Natural killer cell (primary cell): ENCODE measurements around the gene SEMA5A. TPM values are rescaled to one million over a fixed set of nuclear protein-coding genes. Genes with fewer than 3 reads are reported as not detected.

ENCODE experiments used
- ATAC-seq, 3 donors: fragments of 150-1000 bp in 2 of 3; fragments of 200-7000 bp in 1 of 3; cut with Tn5 transposase; 1 replicate in 1 of 3; 2 replicates in 2 of 3; pipeline ENCODE4 v1.10.0; 2021; ENCODE audit warnings: mild to moderate bottlenecking in 2 of 3, moderate library complexity in 2 of 3
- DNase-seq, 2 donors: peaks; one replicate each; pipeline versions ENCODE4 v3.0.0 to v3.0.0-alpha.2; 2013 to 2021; ENCODE audit warnings: mixed read lengths in 1 of 2
- H3K27ac ChIP-seq: one replicate; pipeline ENCODE4 v1.5.1; 2013; ENCODE audit warnings: mild to moderate bottlenecking, low read length
- H3K27me3 ChIP-seq: one replicate; pipeline ENCODE4 v1.6.1; 2013; ENCODE audit warnings: low read length; ENCODE audit not compliant: control insufficient read depth, insufficient read depth
- H3K36me3 ChIP-seq: one replicate; pipeline ENCODE4 v1.6.1; 2013; ENCODE audit warnings: low read length; ENCODE audit not compliant: control insufficient read depth, insufficient read depth
- H3K4me1 ChIP-seq: one replicate; pipeline ENCODE4 v1.6.1; 2013; ENCODE audit warnings: low read length; ENCODE audit not compliant: control insufficient read depth, insufficient read depth
- H3K4me3 ChIP-seq: one replicate; pipeline ENCODE4 v1.5.1; 2013; ENCODE audit warnings: low read length
- H3K9me3 ChIP-seq: one replicate; pipeline ENCODE4 v1.6.1; 2013; ENCODE audit warnings: low read length; ENCODE audit not compliant: control insufficient read depth, insufficient read depth
- H3K27ac Mint-ChIP-seq, 2 donors: one replicate each; pipeline ENCODE4 v1.8.0; 2022; ENCODE audit warnings: mild to moderate bottlenecking in 2 of 2, mixed read lengths in 2 of 2, moderate library complexity in 1 of 2
- H3K27me3 Mint-ChIP-seq, 2 donors: one replicate each; pipeline ENCODE4 v1.8.0; 2022; ENCODE audit warnings: low read depth in 2 of 2, mixed read lengths in 2 of 2
- H3K36me3 Mint-ChIP-seq: one replicate; pipeline ENCODE4 v1.8.0; 2022; ENCODE audit warnings: mixed read lengths
- H3K4me1 Mint-ChIP-seq, 2 donors: one replicate each; pipeline ENCODE4 v1.8.0; 2022; ENCODE audit warnings: mixed read lengths in 2 of 2
- H3K4me3 Mint-ChIP-seq: one replicate; pipeline ENCODE4 v1.8.0; 2022; ENCODE audit warnings: mild to moderate bottlenecking, moderate library complexity, mixed read lengths
- H3K9me3 Mint-ChIP-seq, 2 donors: one replicate each; pipeline ENCODE4 v1.8.0; 2022; ENCODE audit warnings: mixed read lengths in 2 of 2
- WGBS: methylation state at CpG from one replicate; pipeline ENCODE4 v1.1.7; 2013; ENCODE audit warnings: missing lambda C conversion rate; ENCODE audit not compliant: insufficient coverage; 5-methylcytosine and 5-hydroxymethylcytosine counted together
- intact Hi-C: fragments of 100-400 bp; cut with micrococcal nuclease; formaldehyde crosslinking; loops from one replicate; pipeline ENCODE4 v1.14.2; 2022
- total RNA-seq, 4 donors: library from RNA; stranded (reverse); fragments of 120-200 nt in 1 of 4; gene quantifications; one replicate each; pipeline versions ENCODE4 v1.2.3 to v1.2.4, GENCODE V29; 2013 to 2022
- TF ChIP-seq, protein P1 (sequence below): fragments of 200-600 bp; IDR thresholded peaks from one replicate; pipeline ENCODE4 v1.8.0; 2022; ENCODE audit warnings: antibody characterized with exemption

The SEMA5A gene
- total RNA-seq, 3 donors from 2014 or later (not counting 1 experiment from before 2014, with no cell fraction given): 0.15 TPM; not detected in 2

GRCh38 chr5:9524941-9525340, 20.9 kb downstream of the SEMA5A start:
- Mint-ChIP-seq H3K36me3 (no peaks in the 10 kb centered on the region), H3K4me1 (no peaks in the 10 kb centered on the region), H3K27me3 (no peaks in the 10 kb centered on the region), H3K4me3 (no peak overlapping the region), H3K27ac (no peak overlapping the region), H3K9me3 (peaks cover 0 to 3% of the 10 kb centered on the region in 2 donors)
- ATAC-seq: no peak
- intact Hi-C loops: no loop called here
- H3K4me3 ChIP-seq: no peak overlapping the region
- no peaks in the 10 kb centered on the region for H3K4me1 ChIP-seq
- H3K36me3 ChIP-seq: no peaks in the 10 kb centered on the region
- H3K27ac ChIP-seq: no peak overlapping the region
- no peak for DNase-seq
- no peaks in the 10 kb centered on the region for H3K9me3 ChIP-seq
- no peaks in the 10 kb centered on the region for H3K27me3 ChIP-seq
- WGBS: 78% methylated on average over 1 of the region's 1 CpG
- TF ChIP-seq, protein P1, sequence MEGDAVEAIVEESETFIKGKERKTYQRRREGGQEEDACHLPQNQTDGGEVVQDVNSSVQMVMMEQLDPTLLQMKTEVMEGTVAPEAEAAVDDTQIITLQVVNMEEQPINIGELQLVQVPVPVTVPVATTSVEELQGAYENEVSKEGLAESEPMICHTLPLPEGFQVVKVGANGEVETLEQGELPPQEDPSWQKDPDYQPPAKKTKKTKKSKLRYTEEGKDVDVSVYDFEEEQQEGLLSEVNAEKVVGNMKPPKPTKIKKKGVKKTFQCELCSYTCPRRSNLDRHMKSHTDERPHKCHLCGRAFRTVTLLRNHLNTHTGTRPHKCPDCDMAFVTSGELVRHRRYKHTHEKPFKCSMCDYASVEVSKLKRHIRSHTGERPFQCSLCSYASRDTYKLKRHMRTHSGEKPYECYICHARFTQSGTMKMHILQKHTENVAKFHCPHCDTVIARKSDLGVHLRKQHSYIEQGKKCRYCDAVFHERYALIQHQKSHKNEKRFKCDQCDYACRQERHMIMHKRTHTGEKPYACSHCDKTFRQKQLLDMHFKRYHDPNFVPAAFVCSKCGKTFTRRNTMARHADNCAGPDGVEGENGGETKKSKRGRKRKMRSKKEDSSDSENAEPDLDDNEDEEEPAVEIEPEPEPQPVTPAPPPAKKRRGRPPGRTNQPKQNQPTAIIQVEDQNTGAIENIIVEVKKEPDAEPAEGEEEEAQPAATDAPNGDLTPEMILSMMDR: no peak

DNA sequence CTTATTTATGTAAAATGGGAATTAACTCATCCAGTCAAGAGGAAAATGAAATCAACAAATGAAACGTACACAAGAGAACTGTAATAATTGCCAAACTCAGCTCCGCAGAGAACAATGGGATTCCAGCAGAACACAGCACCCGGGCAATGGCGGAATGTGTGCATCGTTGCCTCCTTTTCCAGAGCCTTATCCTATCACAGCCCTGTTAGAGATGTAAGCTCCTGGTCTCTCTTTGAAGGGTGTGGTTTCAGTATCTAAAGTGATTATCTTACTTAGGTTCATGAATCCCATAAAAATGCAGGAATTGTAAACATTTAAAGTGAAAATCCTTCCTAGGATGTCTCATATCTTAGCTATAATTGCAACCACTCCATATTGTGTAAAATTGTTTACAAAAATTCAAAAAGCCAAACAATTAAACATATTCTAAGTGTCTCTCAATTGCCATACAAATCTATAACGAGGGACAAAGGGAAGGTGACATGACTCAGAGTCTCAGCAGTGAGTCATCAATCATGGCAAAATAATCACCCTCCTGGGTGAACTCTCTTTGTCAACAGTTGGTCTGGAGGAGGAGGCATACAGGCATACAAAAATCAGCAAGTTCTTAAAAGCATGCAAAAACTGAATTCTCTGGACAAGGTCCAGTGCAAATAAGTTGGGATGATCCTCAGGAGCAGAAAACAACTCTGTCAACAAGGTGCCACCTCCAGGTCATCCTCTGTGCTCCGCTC, 22.6 kb downstream of the SEMA5A start:
- H3K9me3 Mint-ChIP-seq: peaks cover 2 to 5% of the 10 kb centered on the region in 2 donors
- H3K4me1 ChIP-seq: no peaks in the 10 kb centered on the region
- DNase-seq (no peak), ATAC-seq (no peak)
- H3K36me3 ChIP-seq: no peaks in the 10 kb centered on the region
- 84% methylated on average over 7 of the region's 7 CpGs for WGBS
- TF ChIP-seq, protein P1: no peak
- no peak overlapping the region for H3K4me3 ChIP-seq
- no peaks in the 10 kb centered on the region for H3K27me3 ChIP-seq
- no peaks in the 10 kb centered on the region for H3K27me3 Mint-ChIP-seq
- no peak overlapping the region for H3K27ac ChIP-seq
- H3K36me3 Mint-ChIP-seq: no peaks in the 10 kb centered on the region
- no peaks in the 10 kb centered on the region for H3K9me3 ChIP-seq
- no peaks in the 10 kb centered on the region for H3K4me1 Mint-ChIP-seq
- intact Hi-C loops: no loop called here
- H3K27ac Mint-ChIP-seq: no peak overlapping the region
- H3K4me3 Mint-ChIP-seq: no peak overlapping the region

DNA sequence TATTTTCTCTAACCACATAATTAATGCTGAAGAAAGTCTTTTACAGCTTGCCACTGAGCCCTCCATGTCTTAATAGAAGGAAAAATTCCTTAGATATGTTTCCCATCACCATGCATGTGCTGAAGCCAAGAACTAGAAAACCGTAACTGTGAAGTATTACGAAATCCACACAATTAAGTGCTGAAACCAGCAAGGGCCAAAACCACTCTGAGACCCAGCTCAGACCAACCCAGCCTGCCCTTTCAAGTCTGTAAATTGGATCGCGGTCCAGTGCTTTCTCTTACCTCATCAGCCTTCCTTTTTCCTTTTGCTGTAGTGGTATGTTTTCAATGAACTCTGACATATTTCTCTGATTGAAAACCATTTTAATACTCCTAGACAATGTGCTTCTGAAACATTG, 26.3 kb downstream of the SEMA5A start:
- H3K9me3 Mint-ChIP-seq: peaks cover 2 to 5% of the 10 kb centered on the region in 2 donors

More for the DNA sequence above, 26.3 kb downstream of the SEMA5A start:
- no peaks in the 10 kb centered on the region for H3K36me3 Mint-ChIP-seq
- Histone ChIP-seq H3K36me3 (no peaks in the 10 kb centered on the region), H3K9me3 (no peaks in the 10 kb centered on the region), H3K27me3 (no peaks in the 10 kb centered on the region), H3K4me1 (no peaks in the 10 kb centered on the region), H3K4me3 (no peak overlapping the region), H3K27ac (no peak overlapping the region)
- H3K4me1 Mint-ChIP-seq: no peaks in the 10 kb centered on the region
- TF ChIP-seq, protein P1: no peak
- H3K4me3 Mint-ChIP-seq: no peak overlapping the region
- ATAC-seq (no peak), DNase-seq (no peak)
- intact Hi-C loops: no loop called here
- no peak overlapping the region for H3K27ac Mint-ChIP-seq
- WGBS: 80% methylated on average over 4 of the region's 4 CpGs
- H3K27me3 Mint-ChIP-seq: no peaks in the 10 kb centered on the region
